ENCODE data around the gene TANC1. TPM values are rescaled to one million over a fixed set of nuclear protein-coding genes. Genes with fewer than 3 reads are reported as not detected.

The TANC1 gene
- total RNA-seq, 1 donor from 2014 or later, result 36.9 TPM

GRCh38 chr2:158966312-158966711 is 2.1 kb upstream of the TANC1 start:
- Mint-ChIP-seq H3K4me1 (ENCODE audit: unreplicated experiment) (peaks cover 45% of the 10 kb centered on the region), H3K36me3 (ENCODE audit: unreplicated experiment) (no peaks in the 10 kb centered on the region)

GRCh38 chr2:158967114-158967730 is 1.2 kb upstream of the TANC1 start:
- Mint-ChIP-seq H3K27ac (ENCODE audit: unreplicated experiment) (peak overlapping the region; percentile 98), H3K9me3 (ENCODE audit: unreplicated experiment) (no peaks in the 10 kb centered on the region), H3K27me3 (ENCODE audit: unreplicated experiment) (no peaks in the 10 kb centered on the region), H3K36me3 (ENCODE audit: unreplicated experiment) (no peaks in the 10 kb centered on the region), H3K4me3 (ENCODE audit: unreplicated experiment) (peak overlapping the region; percentile 92), H3K4me1 (ENCODE audit: unreplicated experiment) (peaks cover 53% of the 10 kb centered on the region)
- no peak for DNase-seq (ENCODE audit: extremely low spot score, unreplicated experiment)
- TF ChIP-seq CTCF (IDR thresholded peaks at IDR 0.05), result peak; percentile 16

More at GRCh38 chr2:158966312-158966711, 2.1 kb upstream of the TANC1 start:
- H3K27ac Mint-ChIP-seq (ENCODE audit: unreplicated experiment), result peak overlapping the region; percentile 98
- no peak for TF ChIP-seq CTCF (IDR thresholded peaks at IDR 0.05)
- no peaks in the 10 kb centered on the region for H3K27me3 Mint-ChIP-seq (ENCODE audit: unreplicated experiment)
- H3K9me3 Mint-ChIP-seq (ENCODE audit: unreplicated experiment), result no peaks in the 10 kb centered on the region
- DNase-seq (ENCODE audit: extremely low spot score, unreplicated experiment), result no peak
- H3K4me3 Mint-ChIP-seq (ENCODE audit: unreplicated experiment), result no peak overlapping the region

- H3K4me1 Mint-ChIP-seq (ENCODE audit: unreplicated experiment), result peaks cover 59% of the 10 kb centered on the region
- peak overlapping the region; percentile 92 for H3K4me3 Mint-ChIP-seq (ENCODE audit: unreplicated experiment)
- DNase-seq (ENCODE audit: extremely low spot score, unreplicated experiment), result peak; percentile 86
- TF ChIP-seq CTCF (IDR thresholded peaks at IDR 0.05), result no peak
- H3K27ac Mint-ChIP-seq (ENCODE audit: unreplicated experiment), result peak overlapping the region; percentile 98
- H3K36me3 Mint-ChIP-seq (ENCODE audit: unreplicated experiment), result no peaks in the 10 kb centered on the region
- H3K9me3 Mint-ChIP-seq (ENCODE audit: unreplicated experiment), result no peaks in the 10 kb centered on the region
- no peaks in the 10 kb centered on the region for H3K27me3 Mint-ChIP-seq (ENCODE audit: unreplicated experiment)
These were observed 577 bp upstream of the TANC1 start for GRCh38 chr2:158967731-158968395.

- H3K36me3 Mint-ChIP-seq (ENCODE audit: unreplicated experiment), result no peaks in the 10 kb centered on the region
- TF ChIP-seq CTCF (IDR thresholded peaks at IDR 0.05), result no peak
- H3K27me3 Mint-ChIP-seq (ENCODE audit: unreplicated experiment), result no peaks in the 10 kb centered on the region
- H3K4me1 Mint-ChIP-seq (ENCODE audit: unreplicated experiment), result peaks cover 70% of the 10 kb centered on the region
- no peaks in the 10 kb centered on the region for H3K9me3 Mint-ChIP-seq (ENCODE audit: unreplicated experiment)
- peak overlapping the region; percentile 93 for H3K27ac Mint-ChIP-seq (ENCODE audit: unreplicated experiment)
- peak overlapping the region; percentile 92 for H3K4me3 Mint-ChIP-seq (ENCODE audit: unreplicated experiment)
- DNase-seq (ENCODE audit: extremely low spot score, unreplicated experiment), result no peak
These were observed 798 bp downstream of the TANC1 start for GRCh38 chr2:158969162-158969714.

GRCh38 chr2:158969715-158970240 is 1.3 kb downstream of the TANC1 start:
- Mint-ChIP-seq H3K27me3 (ENCODE audit: unreplicated experiment) (no peaks in the 10 kb centered on the region), H3K9me3 (ENCODE audit: unreplicated experiment) (no peaks in the 10 kb centered on the region), H3K4me3 (ENCODE audit: unreplicated experiment) (peak overlapping the region; percentile 92), H3K27ac (ENCODE audit: unreplicated experiment) (peak overlapping the region; percentile 93), H3K36me3 (ENCODE audit: unreplicated experiment) (no peaks in the 10 kb centered on the region), H3K4me1 (ENCODE audit: unreplicated experiment) (peaks cover 70% of the 10 kb centered on the region)
- TF ChIP-seq CTCF (IDR thresholded peaks at IDR 0.05), result no peak
- DNase-seq (ENCODE audit: extremely low spot score, unreplicated experiment), result no peak
